Pons (tissue), 1 donor: ENCODE results near the gene PKD1.
"Not testable (repeated sequence)": the region's sequence is repeated elsewhere in the genome, so short reads cannot be mapped to it uniquely, and the experiment has no call there.

ENCODE experiments used
- DNase-seq: peaks from one replicate; pipeline ENCODE4 v3.0.0-alpha.2; 2016; ENCODE audit warnings: low spot score

PKD1 gene

DNA sequence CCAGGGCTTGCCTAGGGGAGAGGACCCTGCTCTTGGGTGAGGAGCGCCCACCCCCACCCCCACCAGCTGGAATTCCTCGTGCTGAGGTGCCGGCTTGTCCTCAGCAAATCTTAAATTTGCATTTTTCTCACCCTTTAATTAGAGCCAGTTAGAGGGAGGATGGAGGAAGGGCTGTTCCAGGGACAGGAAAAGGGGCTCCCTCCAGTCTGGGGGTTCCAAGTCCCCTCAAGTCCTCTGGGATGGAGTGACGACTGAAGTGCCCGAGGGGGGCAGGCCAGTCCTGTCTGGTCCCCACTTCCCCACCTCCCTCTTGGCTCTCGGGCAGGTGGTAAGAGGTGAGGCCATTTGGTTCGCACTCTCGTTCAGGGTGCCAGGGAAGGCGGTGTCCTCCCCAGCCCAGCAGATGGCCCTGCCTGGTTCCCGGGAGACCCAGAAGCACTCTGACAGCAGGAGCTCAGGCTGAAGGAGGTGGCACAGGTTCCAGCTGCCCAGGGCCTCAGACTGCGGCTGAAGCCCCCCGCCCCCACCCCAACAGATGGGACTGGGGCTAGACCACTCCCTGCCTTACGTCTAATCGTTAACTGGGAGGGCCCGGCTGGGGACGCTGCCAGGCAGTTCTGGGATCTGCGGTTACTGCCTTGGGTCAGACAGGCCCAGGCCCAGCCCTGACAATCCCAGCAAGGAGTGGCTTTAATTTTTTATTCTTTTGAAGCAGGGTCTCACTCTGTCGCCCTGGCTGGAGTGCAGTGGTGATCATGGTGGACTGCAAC, 14.9 kb upstream of the PKD1 start:
- DNase-seq = no peak

DNA sequence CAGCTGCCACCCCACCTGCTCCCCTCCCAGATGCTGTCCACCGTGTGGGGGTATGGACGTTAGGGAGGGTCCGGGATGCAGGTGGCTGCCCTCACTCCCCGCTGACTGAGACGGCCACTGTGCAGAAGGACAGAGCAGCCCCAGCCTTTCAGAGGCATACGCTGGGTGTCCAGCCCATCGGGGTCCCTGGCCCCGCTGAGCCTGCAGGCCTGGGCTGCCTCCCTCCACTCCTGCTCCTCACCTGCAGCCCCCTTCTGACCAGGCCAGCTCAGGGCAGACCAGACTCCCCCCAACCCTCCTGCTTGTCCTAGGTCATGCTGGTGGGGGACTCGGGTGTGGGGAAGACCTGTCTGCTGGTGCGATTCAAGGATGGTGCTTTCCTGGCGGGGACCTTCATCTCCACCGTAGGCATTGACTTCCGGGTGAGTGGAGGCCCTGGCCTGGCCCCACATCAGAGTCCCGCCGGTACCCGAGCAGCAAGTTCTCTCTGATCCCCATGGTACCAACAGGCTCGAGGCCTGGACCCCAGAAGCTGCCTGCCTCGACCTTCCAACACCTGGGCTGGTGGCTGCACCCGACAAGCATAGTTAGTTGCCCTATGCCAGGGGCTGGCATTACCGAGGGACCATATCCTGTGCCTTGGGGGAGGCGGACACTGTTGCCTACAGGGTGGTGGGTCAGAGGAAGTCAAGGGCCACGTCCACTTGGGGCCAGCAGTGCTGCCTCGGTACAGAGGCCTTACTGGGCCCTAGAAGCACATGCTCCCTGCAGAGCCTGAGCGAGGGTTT, 14.1 kb upstream of the PKD1 start:
- no peak for DNase-seq

DNA sequence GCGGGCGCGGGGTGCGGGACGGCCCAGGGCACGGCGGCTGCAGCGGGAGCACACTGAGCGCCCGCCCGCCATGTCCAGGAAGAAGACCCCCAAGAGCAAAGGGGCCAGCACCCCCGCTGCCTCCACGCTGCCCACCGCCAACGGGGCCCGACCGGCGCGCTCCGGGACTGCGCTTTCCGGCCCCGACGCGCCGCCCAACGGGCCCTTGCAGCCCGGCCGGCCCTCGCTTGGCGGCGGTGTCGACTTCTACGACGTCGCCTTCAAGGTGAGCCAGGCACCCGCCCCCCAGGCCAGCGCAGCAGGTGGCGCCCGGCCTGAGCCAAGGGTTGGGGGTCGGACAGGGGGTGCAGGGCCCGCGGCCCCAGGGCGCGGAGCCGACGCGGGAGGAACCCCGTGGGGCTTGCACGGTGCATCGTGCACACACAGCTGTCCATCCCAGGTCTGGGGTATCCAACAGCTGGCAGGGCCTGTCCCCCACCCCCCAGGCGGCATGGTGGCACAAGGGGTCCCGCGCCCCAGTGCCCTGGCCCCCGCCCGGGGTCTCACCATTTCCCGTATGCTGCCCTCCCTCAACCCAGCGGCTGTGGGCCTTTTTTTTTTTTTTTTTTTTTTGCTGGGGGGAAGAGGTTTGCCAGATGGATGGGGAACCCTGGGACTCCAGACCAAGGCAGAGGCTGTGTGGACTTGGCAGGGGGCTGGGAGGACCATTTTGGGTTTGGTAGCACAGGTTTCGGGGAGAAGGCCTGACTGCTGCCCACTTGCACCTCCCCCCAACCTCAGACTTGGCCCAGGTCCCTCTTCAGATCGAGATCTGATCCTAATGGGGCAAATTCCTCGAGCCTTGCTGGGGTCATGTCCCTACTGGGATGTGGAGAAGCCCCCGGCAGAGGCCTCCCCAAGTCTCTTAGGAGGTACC, 13.3 kb upstream of the PKD1 start:
- no peak for DNase-seq

DNA sequence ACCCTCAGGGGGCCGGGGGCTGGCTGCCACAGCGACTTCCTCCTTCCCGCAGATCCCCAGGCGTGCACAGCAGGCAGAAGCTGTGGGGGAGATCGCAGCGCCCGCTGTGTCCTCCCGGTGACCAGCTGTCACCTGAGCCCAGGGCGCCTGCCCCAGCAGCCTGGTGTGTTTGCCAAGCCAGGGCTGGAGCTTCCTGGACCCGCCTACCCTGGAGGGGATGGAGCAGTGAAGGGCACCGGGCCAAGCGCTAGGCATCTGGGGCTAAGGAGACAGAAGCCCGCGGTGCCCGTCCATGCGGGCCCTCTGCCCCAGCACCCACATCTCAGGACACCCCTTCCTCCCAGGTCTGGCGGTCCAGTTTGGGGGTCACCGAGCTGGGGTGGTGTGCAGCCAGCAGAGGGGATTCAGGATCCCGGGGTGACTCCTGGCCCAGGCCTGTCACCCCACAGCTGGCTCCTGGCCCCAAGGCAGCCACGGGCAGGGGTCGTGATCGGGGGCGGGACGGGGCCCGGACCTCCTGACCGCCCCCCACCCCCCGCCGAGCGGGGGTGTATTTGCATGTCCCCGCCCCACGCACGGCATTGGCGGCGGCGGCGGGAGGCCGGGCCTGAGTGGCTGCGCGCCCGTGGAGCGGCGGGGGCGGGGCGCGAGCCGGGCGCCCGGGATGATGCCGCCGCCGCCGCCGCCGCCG, 12.4 kb upstream of the PKD1 start, which contains the start of gene RAB26:
Gene RAB26, plus strand, starts transcription at position 645 of the 691 bp plus-strand sequence. CDS start 159 bp downstream, outside the sequence.
- DNase-seq = no peak

DNA sequence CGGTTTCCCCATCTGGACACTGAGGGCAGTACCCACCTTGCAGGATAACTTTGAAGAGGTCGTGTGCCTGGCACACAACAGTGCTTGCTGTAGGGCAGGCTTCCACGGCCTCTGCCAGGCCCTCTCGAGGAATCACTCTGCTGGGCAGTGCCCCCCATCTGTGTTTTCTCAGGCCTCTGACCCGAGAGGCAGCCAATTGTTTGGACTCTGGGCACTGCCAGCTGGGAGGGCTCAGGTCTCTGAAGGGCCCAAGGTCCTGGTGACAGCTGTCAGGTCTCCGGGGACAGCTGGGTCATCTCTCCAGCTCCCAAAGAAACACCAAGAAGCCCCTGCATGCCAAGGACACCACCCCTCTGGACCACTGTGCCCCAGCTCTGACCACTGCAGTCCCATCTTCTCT, 11.7 kb upstream of the PKD1 start:
- no peak for DNase-seq

DNA sequence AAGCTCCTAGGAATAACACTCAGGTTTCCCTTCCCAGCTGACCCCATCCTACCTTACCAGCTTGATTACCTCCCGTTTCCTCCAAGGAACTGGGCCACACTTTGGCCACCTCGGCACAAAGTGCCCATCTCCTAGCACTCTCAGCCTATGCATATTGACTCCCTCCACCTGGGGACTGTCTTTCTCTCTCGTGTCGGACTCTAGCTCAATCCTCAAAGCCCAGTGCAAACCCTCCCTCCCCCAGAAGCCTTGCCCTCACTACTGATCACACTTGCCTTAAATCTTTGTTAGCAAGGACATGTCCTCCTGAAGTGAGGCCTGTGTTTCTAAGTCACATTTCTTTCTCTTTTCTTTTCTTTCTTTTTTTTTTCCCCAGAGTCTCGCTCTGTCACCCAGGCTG, 10.1 kb upstream of the PKD1 start:
- no peak for DNase-seq

DNA sequence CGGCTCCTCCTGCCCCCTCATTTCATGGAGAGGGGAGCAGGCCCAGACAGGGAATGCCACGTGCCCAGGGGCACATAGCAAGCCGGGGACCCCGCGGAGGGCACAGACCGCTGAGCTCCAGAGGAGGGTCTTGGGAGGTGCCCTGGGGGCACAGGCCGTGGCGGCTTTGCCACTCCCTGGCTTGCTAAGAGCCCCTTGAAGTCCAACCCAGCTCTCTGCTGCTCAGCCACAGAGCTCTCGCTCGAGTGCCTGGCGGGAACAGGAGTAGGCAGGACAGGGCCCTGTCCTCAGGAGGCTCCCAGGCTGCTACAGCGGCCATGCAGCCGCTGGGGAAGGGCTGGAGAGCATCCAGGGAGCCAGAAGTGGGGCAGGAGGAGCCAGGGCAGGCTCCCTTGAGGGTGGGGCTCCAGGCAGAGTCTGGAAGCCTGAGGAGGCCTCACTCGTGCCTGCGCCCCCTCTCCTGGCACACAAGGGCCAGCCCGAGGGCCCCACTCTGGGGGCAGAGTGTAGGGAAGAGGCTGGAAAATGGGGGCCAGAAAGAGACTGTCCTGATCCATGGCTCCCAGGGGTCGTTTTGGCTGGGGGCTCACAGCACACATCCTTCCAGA, 8.3 kb upstream of the PKD1 start:
- DNase-seq = no peak

DNA sequence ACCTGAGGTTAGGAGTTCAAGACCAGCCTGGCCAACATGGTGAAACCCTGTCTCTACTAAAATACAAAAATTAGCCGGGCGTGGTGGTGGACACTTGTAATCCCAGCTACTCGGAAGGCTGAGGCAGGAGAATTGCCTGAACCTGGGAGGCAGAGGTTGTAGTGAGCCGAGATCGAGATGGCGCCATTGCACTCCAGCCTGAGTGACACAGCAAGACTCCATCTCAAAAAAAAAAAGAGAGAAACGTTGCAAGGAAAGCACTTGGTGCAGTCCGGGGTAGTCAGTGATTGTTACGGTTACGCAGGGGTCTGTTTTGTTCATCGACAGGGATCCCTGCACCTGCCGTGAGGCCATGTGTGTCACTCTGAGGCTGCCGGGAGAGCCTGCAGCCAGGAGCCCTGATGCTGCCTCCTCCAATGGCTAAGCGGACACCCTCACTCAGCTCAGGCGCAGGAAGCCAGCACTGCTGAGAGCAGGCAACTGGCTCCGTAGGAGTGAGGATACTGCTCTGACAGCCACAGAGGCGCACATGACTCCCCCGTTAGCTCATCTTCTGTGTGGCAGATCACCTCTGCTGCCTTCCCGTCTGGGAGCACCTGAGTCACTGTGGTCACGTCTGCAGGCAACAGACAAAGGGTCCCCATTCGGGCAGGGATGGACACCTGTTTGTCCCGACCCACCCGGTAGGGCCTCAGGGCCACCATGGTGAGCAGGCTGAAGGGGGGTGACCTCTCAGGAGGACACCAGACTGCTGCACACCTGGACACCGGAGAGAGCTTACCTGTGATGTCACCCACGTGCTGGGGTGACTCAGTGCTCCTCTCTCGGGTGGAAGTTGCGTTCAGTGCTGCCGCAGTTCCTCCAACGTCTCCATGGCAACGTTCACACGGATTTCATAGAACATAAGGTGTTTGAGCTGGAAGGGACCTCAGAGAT, 7.5 kb upstream of the PKD1 start:
- DNase-seq = no peak

DNA sequence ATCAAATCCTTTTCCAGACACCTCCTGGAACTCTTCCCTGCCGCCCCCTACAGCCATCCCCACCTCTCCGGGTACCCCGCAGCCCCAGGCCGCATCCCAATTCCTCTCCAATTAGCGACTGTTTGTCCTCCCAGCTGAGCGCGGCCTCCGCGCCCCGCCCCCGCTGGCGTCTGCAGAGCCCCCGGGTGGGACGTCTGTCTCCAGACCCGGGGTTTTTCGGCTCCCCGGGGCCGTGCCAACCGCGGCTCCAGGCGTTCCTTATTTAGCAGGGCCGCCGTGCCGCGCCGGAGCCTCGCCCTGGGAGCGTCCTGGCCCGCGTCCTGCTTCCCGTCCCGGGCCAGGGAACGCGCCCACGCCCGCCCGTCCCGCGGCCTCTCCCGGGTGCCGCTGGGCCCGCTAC, 627 bp downstream of the PKD1 start:
- DNase-seq = not testable (repeated sequence)

DNA sequence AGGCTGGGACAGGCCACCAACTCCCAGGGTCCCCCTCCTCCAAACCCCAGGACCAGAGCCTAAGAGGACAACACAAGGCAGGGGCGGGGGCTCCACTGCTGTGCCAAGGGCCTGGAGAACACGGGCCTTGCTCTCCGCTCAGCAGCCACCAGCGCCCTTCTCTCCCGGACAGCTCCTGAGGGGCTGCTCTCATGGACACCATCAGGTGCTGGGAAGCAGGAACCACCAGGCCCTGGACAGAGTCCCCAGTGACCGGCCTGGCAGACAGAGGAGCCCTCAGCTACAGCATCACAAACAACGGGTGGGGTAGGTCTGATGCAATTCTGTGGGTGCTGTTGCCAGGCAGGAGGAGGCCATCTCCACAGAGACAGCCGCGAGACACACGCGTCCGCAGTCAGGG, 1.9 kb downstream of the PKD1 start:
- DNase-seq = not testable (repeated sequence)

DNA sequence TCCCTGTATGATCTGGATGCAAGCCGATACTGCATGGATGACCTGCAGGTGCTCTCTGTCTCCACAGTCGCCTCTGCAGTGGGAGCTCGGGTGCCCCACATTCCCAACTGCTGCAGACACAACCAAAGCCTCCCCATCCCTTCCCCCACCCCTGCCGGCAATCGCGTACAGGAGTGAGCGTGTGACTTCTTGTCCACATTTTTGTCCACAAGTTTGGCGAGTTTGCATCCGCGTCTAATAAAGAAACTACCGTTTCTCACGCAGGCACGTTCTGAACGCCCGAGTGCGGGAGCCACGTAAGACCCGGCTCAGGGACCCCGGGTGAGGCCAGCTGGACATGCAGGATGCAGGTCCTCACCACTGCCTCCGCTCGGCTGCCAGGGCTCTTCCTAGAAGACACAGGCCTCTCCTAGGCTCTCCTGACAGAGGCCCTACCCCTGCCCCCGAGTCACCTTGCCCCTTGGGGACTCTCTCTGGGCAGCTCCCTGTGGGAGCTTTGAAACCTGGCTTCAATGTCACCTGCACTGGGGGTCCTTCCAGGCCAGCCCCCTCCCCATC, 5.7 kb downstream of the PKD1 start:
- DNase-seq = not testable (repeated sequence)

DNA sequence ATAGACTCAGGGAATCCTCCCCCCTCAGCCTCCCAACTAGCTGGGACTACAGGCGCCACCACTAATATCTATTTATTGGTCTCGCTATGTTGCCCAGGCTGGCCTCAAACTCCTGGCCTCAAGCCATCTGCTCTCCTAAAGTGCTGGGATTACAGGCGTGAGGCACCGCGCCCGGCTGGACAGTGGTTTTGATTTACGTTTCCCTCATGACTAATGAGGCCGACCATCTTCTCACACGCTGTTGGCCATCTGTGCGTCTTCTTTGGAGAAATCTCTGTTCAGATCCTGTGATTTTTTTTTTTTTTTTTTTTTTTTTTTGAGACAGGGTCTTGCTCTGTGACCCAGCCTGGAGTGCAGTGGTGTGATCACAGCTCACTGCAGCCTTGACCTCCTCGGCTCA, 6.4 kb downstream of the PKD1 start:
- DNase-seq = not testable (repeated sequence)

DNA sequence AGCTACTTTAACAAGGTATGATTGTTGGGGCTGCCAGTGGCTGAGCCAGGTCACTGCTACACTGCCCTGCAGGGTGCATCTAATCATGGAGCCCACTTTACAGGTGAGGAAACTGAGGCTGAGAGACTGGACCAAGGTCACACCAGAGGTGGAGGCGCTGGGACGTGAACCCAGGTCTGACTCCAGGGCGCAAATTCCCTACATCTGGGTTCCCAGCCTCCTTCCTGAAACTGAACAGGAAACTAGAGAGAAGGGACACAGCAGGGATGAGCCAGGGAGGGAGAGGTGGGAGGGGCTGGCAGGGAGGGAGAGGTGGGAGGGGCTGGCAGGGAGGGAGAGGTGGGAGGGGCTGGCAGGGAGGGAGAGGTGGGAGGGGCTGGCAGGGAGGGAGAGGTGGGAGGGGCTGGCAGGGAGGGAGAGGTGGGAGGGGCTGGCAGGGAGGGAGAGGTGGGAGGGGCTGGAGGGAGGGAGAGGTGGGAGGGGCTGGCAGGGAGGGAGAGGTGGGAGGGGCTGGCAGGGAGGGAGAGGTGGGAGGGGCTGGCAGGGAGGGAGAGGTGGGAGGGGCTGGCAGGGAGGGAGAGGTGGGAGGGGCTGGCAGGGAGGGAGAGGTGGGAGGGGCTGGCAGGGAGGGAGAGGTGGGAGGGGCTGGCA, 7.9 kb downstream of the PKD1 start:
- not testable (repeated sequence) for DNase-seq

DNA sequence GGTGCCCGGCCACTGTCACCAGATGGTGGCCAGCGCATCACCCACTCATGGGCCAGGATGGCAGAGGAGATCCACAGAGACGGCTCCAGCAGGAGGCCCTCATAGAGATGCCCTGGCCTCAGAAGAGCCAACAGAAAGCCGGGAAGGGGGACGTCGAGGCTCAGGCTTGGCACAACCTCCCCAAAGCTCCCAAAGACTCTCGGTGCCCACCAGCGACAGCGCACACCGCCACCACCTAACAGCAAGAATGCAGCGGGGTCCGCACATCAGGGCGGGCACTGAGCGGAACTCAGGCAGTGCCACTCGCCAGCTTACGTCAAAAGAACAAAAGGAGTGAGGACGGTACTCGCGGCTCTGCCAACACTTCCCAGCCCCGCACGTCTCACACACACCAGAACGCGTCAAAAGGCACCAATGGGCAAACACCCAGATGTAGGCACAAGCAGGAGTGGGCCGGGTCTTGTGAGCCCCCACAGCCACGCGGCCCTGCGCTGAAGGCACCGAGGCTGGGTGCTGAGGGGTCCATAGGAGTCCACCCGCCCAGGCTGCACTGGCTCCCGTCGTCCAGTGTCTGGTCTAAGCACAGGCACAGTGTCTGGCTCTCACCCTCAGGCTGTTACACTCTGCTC, 8.7 kb downstream of the PKD1 start:
- peak; percentile 41 for DNase-seq

DNA sequence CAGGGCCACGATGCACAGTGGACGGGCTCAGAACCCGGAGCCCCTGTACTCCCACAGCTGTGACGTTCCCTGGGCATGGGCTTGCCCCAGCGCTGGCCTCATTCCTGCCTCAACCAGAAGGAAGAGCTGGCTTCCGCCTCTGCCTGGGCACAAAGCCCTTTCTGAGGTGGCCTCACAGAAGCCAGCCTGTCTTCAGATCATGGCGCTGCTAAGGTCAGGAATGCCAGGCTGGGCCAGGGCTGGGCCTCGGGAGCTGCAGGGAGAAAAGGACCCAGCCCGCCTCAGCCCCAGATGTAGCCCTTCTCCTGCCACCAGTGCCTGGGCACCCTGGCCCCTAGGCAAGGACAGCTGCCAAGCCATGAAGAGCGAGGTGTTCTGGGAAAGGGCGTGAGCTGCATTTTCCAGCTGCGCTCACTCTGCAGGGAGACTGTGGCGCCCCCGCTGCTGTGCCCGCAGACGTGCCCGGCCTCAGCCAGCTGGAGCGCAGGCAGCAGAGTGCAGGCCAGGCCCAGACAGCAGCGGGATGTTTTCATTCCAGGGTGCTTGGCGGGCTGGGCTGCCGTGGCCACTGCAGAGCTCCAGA, 9.4 kb downstream of the PKD1 start:
- DNase-seq = peak; percentile 76

DNA sequence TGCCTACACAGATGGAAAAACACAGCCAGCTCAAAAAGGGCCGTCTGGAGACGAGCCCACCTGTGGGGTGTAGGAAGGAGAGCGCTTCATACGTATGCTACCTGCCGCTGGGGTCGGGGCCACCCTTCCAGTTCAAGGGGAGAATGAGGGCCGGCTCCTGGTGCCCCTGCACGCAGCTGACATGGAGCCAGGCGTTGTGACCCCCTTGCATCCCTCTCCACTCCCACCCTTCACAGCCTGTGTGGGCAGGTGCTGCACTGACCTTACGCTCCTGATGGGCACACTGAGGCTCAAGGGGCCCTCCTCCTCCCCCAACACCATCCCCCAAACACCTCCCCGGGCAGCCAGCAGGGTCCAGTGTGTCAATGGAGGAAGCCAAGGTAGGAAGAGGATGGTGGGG, 10.1 kb downstream of the PKD1 start:
- not testable (repeated sequence) for DNase-seq

DNA sequence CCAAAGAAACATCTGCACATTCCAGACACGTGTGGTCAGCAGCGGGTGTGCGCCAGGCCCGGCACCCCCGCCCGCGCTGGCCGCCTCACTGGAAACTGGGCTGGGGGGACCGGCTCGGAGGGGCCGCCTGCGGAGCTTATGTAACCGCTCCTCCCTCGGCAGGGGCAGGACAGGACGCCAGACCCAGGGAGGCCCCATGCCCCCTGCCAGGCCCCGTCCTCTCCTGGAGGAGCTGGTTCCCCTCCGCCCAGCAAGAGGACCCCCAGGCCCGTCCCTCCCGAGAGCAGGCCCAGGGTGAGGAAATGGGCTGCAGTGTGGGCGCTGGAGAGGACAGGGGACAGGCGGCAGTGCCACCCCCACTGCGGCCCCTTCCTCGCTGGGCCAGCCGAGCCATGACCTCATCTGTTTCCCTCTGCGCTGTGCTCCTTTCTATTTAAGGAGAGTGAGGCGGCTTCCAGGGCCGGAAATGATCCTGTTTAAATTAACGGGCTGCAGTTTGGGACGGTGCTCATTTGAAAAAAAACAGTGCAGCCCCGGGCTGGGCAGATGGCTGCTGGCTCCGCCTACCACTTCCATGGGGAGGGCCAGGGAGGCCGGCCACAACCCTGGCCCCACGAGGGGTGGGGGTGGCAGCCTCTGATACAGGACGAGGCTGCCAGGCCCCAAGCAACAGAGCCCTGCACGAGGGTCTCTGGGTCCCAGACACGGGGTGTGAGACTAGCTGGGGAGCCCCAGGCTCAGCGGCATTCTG, 10.8 kb downstream of the PKD1 start:
- peak; percentile 45 for DNase-seq

DNA sequence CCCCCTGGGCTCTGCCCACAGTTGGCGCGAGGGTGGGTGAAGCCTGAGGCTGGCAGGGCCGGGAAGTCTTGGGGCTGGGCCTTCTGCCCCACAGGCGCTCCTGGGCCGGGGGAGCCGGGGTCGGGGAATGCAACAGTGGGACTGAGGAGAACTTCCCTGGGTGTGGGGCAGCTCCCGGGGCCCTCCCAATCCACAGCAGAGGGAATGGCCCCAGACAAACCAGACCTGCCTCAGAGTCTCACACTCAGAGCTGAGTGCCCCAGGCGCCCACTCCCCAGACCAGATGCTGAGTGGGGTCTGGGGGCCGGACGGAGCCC, 11.4 kb downstream of the PKD1 start:
- not testable (repeated sequence) for DNase-seq
